H9 (cell line): ENCODE results near the gene NSG1. TPM values are rescaled to one million over a fixed set of nuclear protein-coding genes. Genes with fewer than 3 reads are reported as not detected.
A peak's percentile ranks its signal among the peaks of the same experiment; 100 is the strongest.

ENCODE experiments used
- DNase-seq: peaks from one replicate; pipeline ENCODE4 v3.0.0-alpha.2; 2017
- H2AFZ ChIP-seq: one replicate; pipeline ENCODE4 v1.6.1; 2013; ENCODE audit warnings: mild to moderate bottlenecking, low read length, control low read depth, moderate library complexity
- H2AK5ac ChIP-seq: 2 replicates; pipeline ENCODE4 v1.6.1; 2013; ENCODE audit warnings: low read length, control low read depth, mixed read lengths; ENCODE audit not compliant: insufficient read length
- H2BK120ac ChIP-seq: one replicate; pipeline ENCODE4 v1.6.1; 2013; ENCODE audit warnings: low read depth, mild to moderate bottlenecking, low read length, control low read depth, inconsistent platforms; ENCODE audit not compliant: poor library complexity, severe bottlenecking
- H2BK12ac ChIP-seq: 2 replicates; pipeline ENCODE4 v1.6.1; 2013; ENCODE audit warnings: low read length, control low read depth, mixed read lengths, low read depth; ENCODE audit not compliant: insufficient read length
- H2BK15ac ChIP-seq: 2 replicates; pipeline ENCODE4 v1.6.1; 2013; ENCODE audit warnings: low read depth, low read length, control low read depth
- H2BK20ac ChIP-seq: one replicate; pipeline ENCODE4 v1.6.1; 2013; ENCODE audit warnings: low read depth, mild to moderate bottlenecking, low read length, control low read depth, inconsistent platforms; ENCODE audit not compliant: poor library complexity, severe bottlenecking
- H2BK5ac ChIP-seq: 2 replicates; pipeline ENCODE4 v1.6.1; 2013; ENCODE audit warnings: low read length, control low read depth, mixed read lengths; ENCODE audit not compliant: insufficient read length
- H3K14ac ChIP-seq: 2 replicates; pipeline ENCODE4 v1.6.1; 2013; ENCODE audit warnings: low read length, control low read depth; ENCODE audit not compliant: insufficient read depth
- H3K18ac ChIP-seq: 2 replicates; pipeline ENCODE4 v1.6.1; 2013; ENCODE audit warnings: low read depth, mild to moderate bottlenecking, mixed read lengths, low read length, control low read depth; ENCODE audit not compliant: insufficient read length
- H3K23ac ChIP-seq: 2 replicates; pipeline ENCODE4 v1.6.1; 2013; ENCODE audit warnings: low read length, control low read depth, mixed read lengths, low read depth; ENCODE audit not compliant: insufficient read length
- H3K23me2 ChIP-seq: 2 replicates; pipeline ENCODE4 v1.6.1; 2013; ENCODE audit warnings: low read depth, mild to moderate bottlenecking, mixed read lengths, low read length, control low read depth; ENCODE audit not compliant: insufficient read length, poor library complexity, severe bottlenecking
- H3K27ac ChIP-seq: 2 replicates; pipeline ENCODE4 v1.5.1; 2013; ENCODE audit warnings: low read length, control low read depth, mixed read lengths, low read depth; ENCODE audit not compliant: insufficient read length
- H3K27me3 ChIP-seq: 2 replicates; pipeline ENCODE4 v1.6.1; 2013; ENCODE audit warnings: low read length, control low read depth, inconsistent platforms; ENCODE audit not compliant: insufficient read depth
- H3K4ac ChIP-seq: 2 replicates; pipeline ENCODE4 v1.6.1; 2013; ENCODE audit warnings: low read depth, mild to moderate bottlenecking, control low read depth, inconsistent platforms, low read length, moderate library complexity
- H3K4me1 ChIP-seq: 2 replicates; pipeline ENCODE4 v1.6.1; 2013; ENCODE audit warnings: low read length, control low read depth, inconsistent platforms; ENCODE audit not compliant: insufficient read depth
- H3K4me2 ChIP-seq: 2 replicates; pipeline ENCODE4 v1.6.1; 2013; ENCODE audit warnings: low read length, control low read depth, mixed read lengths; ENCODE audit not compliant: insufficient read length, insufficient read depth
- H3K56ac ChIP-seq: 2 replicates; pipeline ENCODE4 v1.6.1; 2013; ENCODE audit warnings: low read depth, mild to moderate bottlenecking, mixed read lengths, low read length, control low read depth; ENCODE audit not compliant: insufficient read length
- H3K79me1 ChIP-seq: 2 replicates; pipeline ENCODE4 v1.6.1; 2013; ENCODE audit warnings: low read depth, mild to moderate bottlenecking, moderate library complexity, low read length, control low read depth, inconsistent platforms; ENCODE audit not compliant: insufficient read depth, poor library complexity, severe bottlenecking
- H3K79me2 ChIP-seq: 2 replicates; pipeline ENCODE4 v1.6.1; 2013; ENCODE audit warnings: low read length, control low read depth, inconsistent platforms; ENCODE audit not compliant: insufficient read depth
- H3K9ac ChIP-seq: 2 replicates; pipeline ENCODE4 v1.6.1; 2013; ENCODE audit warnings: low read length, control low read depth, mixed read lengths; ENCODE audit not compliant: insufficient read length; ENCODE audit errors: extremely low read depth
- H3K9me3 ChIP-seq: one replicate; pipeline ENCODE4 v1.6.1; 2013; ENCODE audit warnings: low read depth, low read length, inconsistent platforms; ENCODE audit not compliant: control insufficient read depth
- H3T11ph ChIP-seq: one replicate; pipeline ENCODE4 v1.6.1; 2013; ENCODE audit warnings: mild to moderate bottlenecking, low read length, control low read depth, inconsistent platforms
- H4K20me1 ChIP-seq: one replicate; pipeline ENCODE4 v1.6.1; 2013; ENCODE audit not compliant: control insufficient read depth, insufficient read length, insufficient read depth
- H4K5ac ChIP-seq: 2 replicates; pipeline ENCODE4 v1.6.1; 2013; ENCODE audit warnings: low read depth, mild to moderate bottlenecking, mixed read lengths, low read length, control low read depth; ENCODE audit not compliant: insufficient read length
- H4K8ac ChIP-seq: replicated peaks from 2 replicates; pipeline ENCODE4 v1.6.1; 2013; ENCODE audit warnings: low read length, control low read depth, mixed read lengths, low read depth; ENCODE audit not compliant: insufficient read length
- H4K91ac ChIP-seq: 2 replicates; pipeline ENCODE4 v1.6.1; 2013; ENCODE audit warnings: low read depth, mild to moderate bottlenecking, moderate library complexity, mixed read lengths, low read length, control low read depth; ENCODE audit not compliant: insufficient read length
- H3K27ac Mint-ChIP-seq, 3 experiments: 2 replicates in 2 of 3; 3 replicates in 1 of 3; pipeline ENCODE4 v1.8.0; 2020 to 2021; ENCODE audit warnings: mixed read lengths in 3 of 3, mild to moderate bottlenecking in 1 of 3, moderate library complexity in 1 of 3
- H3K27me3 Mint-ChIP-seq: 2 replicates; pipeline ENCODE4 v1.8.0; 2021; ENCODE audit warnings: low read depth, mild to moderate bottlenecking, moderate library complexity, mixed read lengths
- H3K36me3 Mint-ChIP-seq, 3 experiments: 2 replicates in 2 of 3; 3 replicates in 1 of 3; pipeline ENCODE4 v1.8.0; 2020 to 2021; ENCODE audit warnings: low read depth in 3 of 3, mixed read lengths in 3 of 3; ENCODE audit not compliant: insufficient read depth in 1 of 3
- H3K4me1 Mint-ChIP-seq, 2 experiments: 2 replicates each; pipeline ENCODE4 v1.8.0; 2020; ENCODE audit warnings: mixed read lengths in 2 of 2
- H3K4me3 Mint-ChIP-seq, 2 experiments: 2 replicates in 1 of 2; 3 replicates in 1 of 2; pipeline ENCODE4 v1.8.0; 2020 to 2021; ENCODE audit warnings: mild to moderate bottlenecking in 2 of 2, mixed read lengths in 2 of 2, moderate library complexity in 1 of 2
- H3K9me3 Mint-ChIP-seq, 2 experiments: 2 replicates in 1 of 2; 3 replicates in 1 of 2; pipeline ENCODE4 v1.8.0; 2020; ENCODE audit warnings: mild to moderate bottlenecking in 2 of 2, mixed read lengths in 2 of 2, moderate library complexity in 1 of 2
- CTCF ChIP-seq: fragments of 200-600 bp; sonication (generic); conservative IDR thresholded peaks from 3 replicates; pipeline ENCODE4 v1.8.0; 2021; ENCODE audit warnings: antibody characterized with exemption, mild to moderate bottlenecking
- WGBS: extraction: QIAGEN DNeasy Blood & Tissue Kit; methylation state at CpG from one replicate; pipeline ENCODE4 v1.1.7; 2013; ENCODE audit warnings: missing lambda C conversion rate, low lambda C conversion rate, mixed read lengths; ENCODE audit not compliant: insufficient read length; ENCODE audit errors: extremely low coverage; 5-methylcytosine and 5-hydroxymethylcytosine counted together
- total RNA-seq: library from RNA; stranded (reverse); gene quantifications from 2 replicates; pipeline ENCODE4 v1.2.1, GENCODE V29; 2021

Gene NSG1
- total RNA-seq, 1 experiment from 2014 or later: 9.3 TPM

DNA sequence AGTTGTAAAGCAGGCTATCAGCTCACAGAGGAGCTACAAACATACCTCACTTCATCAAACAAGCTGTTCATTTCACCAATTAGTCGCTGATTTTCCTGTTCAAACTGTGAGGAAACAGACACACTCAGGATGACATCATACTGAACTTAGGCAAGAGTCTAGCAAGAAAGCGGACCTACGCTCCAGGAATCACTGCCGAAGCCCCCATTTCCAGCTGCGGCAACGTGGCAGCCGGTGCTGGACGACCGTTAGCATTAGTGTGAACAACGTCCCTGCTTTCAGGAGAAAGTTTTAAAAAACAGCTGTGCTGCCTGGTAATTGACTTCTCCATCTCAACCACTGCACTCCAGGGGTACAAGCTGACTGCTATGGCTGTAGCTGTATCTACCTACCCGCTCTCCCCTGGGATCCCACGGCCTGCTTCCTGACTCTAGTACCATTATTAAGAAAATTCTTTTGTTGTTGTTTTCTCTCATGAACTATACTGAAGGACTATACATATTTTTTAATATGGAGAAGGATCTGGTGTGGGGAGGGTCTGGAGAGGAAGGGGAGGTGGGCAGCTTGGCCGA, 38.3 kb downstream of the NSG1 start:
- Histone ChIP-seq H2BK12ac (no peak overlapping the region), H3T11ph (no peak overlapping the region), H3K79me2 (no peaks in the 10 kb centered on the region), H3K79me1 (no peaks in the 10 kb centered on the region), H2BK120ac (no peak overlapping the region), H3K27me3 (no peaks in the 10 kb centered on the region), H2AFZ (no peak overlapping the region), H3K18ac (no peak overlapping the region), H3K4me2 (no peak overlapping the region), H2BK15ac (no peak overlapping the region), H3K4ac (no peak overlapping the region), H2BK5ac (no peak overlapping the region), H4K8ac (no peak overlapping the region), H4K20me1 (no peaks in the 10 kb centered on the region), H4K5ac (no peak overlapping the region), H3K23ac (no peak overlapping the region), H2BK20ac (no peak overlapping the region), H3K56ac (no peak overlapping the region), H3K14ac (peak overlapping the region; percentile 28; the same call in 1 of the 2 replicates), H3K23me2 (no peaks in the 10 kb centered on the region), H3K27ac (no peak overlapping the region), H3K4me1 (peaks cover 35% of the 10 kb centered on the region), H3K9me3 (no peaks in the 10 kb centered on the region), H4K91ac (no peak overlapping the region), H2AK5ac (no peak overlapping the region), H3K9ac (no peak overlapping the region)
- Mint-ChIP-seq H3K36me3 (peaks cover 6 to 26% (median 16%) of the 10 kb centered on the region in 3 experiments), H3K27me3 (peaks cover 8% of the 10 kb centered on the region; the same call in 1 of the 2 replicates), H3K27ac (peak overlapping the region in 1 of 3 experiments; percentile 20; a peak in 1 of 7 replicates), H3K4me3 (no peak overlapping the region; a peak in 1 of 5 replicates), H3K4me1 (peaks cover 52 to 54% of the 10 kb centered on the region in 2 experiments), H3K9me3 (no peaks in the 10 kb centered on the region)
- WGBS: no CpG with 5 or more reads among the region's 13 CpGs
- no peak for TF ChIP-seq CTCF
- no peak for DNase-seq
